Activated naive CD8-positive, alpha-beta T cell treated with anti-CD3 and anti-CD28 coated beads, Interleukin-2, amount 50 U/mL, for 16 hours (primary cell): ENCODE data around the gene TUBB4B.

Experiments used
- DNase-seq: peaks from one replicate; pipeline ENCODE4 v3.0.0-alpha.2; 2020; ENCODE audit warnings: low read depth, low spot score

The TUBB4B gene

DNA sequence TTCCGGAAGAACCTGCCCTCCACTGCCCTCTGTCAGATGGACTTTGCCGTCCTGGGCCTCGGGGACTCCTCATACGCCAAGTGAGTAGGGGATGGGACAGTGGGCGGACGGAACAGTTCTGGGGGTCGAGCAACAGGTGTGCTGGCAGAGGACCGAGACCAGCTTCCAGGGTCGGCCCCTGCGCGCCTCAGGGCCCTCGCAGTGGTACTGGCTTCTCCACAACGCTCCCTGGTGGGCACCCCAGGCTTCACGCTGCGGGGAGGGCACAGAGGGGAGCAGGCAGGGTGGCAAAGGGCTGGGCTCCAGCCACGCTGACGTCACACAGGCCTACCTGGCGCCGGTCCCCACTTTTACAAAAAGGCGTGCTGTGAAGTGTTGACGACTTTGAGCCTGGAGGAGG lies 28.6 kb upstream of the TUBB4B start:
- DNase-seq: no peak

DNA sequence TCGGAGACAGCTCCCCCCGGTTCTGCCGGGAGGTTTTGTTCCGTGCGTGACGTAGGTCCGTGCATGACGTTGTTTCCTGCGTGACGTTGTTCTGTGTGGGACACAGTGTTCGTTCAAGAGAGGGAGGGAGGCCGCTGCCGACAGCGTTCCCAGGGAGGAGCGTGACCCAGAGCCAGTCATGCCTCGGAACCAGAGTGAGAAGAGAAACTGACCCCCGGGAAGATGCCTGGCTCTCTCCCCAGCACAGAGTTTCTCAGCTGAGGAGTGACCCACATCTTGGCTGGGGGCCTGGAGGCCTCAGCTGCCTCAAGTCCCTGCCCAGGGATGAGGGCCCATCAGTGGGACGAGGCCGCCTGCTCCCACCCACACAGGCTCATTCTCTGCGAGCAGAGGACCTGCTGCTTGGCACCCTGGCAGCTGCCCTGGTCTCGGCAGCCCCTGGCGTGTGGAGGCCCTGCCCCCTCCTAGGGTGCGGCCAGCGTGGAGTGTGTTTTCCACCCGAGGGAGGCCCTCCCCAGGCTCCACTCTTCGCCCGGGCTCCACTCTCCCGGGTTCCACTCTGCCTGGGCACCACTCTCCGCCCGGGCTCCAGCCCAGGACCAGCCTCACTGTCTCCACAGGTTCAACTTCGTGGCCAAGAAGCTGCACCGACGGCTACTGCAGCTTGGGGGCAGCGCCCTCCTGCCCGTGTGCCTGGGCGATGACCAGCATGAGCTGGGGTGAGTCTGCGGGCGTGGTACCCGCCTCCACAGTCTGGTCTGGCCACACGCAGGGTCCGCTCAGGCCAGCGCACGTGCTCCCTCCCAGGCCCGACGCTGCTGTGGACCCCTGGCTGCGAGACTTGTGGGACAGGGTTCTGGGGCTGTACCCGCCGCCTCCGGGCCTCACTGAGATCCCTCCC lies 27.7 kb upstream of the TUBB4B start:
- DNase-seq: no peak

DNA sequence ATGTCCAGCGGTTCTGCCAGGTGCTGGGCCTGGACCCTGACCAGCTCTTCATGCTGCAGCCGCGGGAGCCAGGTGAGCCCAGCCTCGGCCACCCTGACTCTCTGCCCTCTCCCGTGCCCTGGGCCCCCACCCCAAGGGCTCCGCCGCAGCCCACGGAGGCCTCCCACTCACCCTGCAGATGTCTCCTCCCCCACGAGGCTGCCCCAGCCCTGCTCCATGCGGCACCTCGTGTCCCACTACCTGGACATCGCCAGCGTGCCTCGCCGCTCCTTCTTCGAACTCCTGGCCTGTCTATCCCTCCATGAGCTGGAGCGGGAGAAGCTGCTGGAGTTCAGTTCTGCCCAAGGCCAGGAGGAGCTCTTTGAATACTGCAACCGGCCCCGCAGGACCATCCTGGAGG lies 26.5 kb upstream of the TUBB4B start:
- no peak for DNase-seq

DNA sequence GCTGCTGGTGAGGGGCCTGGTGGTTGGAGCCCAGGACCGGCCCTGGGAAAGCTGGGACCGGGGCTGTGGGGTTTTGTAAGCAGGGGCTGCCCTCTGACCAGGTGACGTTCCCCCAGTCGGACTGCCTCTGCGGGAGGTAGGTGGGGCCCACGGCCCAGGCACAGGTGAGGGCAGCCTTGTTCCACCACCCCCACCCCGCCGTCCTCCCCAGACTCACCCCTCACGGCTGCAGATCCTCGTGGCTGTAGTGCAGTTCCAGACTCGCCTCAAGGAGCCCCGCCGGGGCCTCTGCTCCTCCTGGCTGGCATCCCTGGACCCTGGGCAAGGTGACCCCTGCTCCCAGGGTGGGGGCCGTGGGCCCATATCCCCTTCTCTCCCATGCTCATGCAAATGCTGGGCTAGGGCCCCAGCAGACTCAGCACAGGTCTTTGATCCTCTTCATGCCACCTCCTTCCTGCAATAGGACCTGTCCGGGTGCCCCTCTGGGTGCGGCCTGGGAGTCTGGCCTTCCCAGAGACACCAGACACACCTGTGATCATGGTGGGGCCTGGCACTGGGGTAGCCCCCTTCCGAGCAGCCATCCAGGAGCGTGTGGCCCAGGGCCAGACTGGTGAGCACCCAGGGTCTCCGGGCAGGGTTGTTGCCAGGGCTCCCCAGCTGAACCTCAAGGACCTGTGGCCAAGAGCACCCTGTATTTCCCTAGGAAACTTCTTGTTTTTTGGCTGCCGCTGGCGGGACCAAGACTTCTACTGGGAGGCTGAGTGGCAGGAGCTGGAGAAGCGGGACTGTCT lies 25.7 kb upstream of the TUBB4B start:
- no peak for DNase-seq

DNA sequence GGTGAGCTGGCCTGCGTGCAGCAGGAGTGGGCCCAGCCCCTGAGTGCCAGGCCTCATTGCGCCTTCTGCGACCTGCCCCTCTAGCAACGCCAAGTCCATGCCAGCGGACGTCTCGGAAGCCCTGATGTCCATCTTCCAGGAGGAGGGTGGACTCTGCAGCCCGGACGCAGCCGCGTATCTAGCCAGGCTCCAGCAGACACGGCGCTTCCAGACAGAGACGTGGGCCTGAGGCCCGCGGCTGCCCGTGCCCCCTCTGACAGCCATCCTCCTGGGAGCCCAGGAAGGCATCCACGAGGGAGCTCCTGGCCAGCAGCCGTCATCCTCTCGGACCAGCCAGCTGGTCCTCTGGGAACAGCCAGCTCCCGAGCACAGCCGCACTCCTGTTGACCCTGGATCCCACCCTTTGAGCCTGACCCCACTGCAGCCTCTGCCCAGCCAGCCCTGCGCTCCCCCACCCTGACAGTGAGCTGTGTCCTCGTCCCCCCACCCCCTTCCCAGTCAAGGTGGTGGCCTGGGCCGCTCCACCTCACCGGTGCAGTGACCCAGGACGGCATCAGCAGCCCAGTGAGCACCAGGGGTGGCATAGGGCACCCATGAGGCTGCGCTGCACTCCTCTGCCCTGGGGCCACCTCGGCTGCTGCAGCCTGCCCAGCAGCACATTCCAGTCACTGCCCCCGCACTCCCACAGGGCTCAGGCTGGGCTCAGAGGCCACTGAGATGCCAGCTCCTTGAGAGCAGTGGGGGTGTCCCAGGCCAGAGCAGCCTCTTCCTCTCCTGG lies 24.7 kb upstream of the TUBB4B start:
- DNase-seq: no peak

DNA sequence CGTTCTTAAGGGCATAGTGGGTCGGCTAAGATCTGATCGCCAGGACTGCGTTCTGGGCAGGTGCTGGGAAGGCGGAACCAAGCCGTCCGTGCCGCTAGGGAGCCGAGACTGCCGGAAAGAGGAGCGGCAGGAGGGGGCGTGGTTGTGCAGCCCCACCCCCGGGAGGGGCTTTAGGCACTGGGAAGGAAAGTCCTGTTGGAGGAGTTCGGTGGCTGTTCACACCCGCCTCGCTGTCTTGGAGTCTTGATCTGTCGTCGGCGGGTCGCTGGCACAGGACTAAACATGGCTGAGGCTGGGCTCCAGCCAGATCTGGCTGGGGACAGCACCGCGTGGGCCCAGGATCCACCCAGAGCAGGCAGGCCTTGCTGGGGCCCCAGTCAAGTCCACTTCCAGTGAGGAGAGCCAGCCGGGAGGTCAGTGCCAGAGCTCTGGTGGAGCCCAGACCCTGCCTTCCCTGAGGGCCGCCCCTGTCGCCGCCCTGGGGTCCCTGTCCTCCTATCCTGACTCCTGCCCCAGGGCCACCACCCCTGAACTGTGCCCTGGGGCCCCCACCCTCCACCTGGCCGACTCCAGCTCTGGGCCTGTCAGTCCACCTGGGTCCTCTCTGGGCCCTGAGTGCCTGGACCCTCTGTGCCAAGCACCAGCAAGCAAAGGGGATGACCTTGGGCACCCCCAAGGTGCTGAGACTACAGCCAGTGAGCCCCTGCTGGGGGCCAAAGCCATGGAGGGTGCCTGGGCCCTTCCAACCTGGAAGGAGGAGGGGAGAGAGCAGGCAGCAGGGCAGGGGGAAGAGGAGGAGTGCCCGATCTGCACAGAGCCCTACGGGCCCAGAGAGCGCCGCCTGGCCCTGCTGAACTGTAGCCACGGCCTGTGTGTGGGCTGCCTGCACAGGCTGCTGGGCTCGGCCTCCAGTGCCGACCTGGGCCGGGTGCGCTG lies 23.5 kb upstream of the TUBB4B start:
- no peak for DNase-seq

DNA sequence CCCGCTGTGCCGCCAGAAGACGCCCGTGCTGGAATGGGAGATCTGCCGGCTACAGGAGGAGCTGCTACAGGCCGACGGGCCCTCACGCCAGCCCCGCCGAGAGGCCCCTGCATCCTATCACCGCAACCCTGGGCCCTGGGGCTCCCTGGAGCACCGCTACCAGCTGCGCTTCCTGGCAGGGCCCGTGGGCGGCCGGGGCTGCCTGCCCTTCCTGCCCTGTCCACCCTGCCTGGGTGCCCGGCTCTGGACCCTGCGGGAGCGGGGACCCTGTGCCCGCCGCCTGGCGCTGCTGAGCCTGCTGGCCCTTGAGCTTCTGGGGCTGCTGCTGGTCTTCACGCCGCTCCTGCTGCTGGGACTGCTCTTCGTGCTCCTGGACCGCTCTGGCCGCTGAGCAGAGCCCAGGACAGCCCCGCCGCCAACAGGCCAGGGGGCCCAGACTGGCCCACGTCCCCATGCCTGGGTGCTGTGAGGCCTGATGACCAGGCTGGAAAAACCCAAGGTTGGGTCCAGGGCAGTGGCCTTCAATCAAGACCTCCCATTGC lies 22.8 kb upstream of the TUBB4B start:
- DNase-seq: no peak

DNA sequence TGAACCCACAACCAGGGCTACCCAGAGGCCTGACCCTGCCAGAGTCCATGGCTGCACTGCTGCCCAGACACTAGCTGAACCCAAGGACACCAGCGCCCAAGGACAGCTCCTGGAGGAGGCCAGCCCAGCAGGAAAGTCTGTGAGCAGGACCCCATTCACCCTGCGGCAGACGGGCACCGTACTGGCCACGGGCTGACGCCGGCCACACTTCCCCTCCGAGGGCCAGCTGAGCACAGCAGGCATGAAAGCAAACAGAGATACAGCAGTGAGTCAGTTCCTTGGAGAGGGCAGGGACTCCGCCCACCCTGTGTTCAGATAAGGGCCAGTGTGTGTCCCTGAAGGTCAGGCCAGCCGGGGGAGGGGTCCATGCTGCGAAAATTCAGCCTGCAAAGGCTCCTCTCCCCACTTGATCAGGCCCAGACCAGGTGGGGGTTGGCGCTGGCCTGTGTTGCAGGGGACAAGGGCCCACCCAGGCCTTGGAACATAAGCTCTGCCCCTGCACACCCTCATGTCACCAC lies 22.3 kb upstream of the TUBB4B start:
- no peak for DNase-seq

DNA sequence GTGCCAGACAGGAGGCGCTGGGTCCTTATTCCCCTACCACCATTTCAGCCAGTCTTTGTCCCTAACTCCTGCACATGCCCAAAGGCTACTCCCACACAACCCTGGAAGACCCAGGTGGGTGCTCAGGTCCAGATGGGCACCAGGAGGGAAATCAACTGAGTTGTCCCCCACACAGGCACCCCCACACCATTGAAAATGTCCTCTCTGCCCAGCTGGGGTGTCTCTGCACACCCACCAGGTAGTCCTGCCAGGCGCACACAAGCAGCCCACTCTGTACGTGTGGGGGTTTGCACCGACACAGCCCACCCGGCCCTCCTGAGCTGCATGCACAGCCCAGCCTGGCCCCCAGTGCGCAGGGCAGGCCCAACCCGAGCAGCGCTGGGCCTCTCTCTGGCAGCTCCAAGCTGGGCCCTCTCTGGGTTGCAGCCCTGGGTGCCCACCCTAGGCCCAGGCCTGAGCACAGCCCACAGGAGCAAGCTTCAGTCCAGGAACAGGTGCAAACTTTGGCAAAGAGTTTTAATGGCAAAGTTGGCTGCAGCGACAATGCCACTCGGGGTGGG lies 21.2 kb upstream of the TUBB4B start:
- no peak for DNase-seq

DNA sequence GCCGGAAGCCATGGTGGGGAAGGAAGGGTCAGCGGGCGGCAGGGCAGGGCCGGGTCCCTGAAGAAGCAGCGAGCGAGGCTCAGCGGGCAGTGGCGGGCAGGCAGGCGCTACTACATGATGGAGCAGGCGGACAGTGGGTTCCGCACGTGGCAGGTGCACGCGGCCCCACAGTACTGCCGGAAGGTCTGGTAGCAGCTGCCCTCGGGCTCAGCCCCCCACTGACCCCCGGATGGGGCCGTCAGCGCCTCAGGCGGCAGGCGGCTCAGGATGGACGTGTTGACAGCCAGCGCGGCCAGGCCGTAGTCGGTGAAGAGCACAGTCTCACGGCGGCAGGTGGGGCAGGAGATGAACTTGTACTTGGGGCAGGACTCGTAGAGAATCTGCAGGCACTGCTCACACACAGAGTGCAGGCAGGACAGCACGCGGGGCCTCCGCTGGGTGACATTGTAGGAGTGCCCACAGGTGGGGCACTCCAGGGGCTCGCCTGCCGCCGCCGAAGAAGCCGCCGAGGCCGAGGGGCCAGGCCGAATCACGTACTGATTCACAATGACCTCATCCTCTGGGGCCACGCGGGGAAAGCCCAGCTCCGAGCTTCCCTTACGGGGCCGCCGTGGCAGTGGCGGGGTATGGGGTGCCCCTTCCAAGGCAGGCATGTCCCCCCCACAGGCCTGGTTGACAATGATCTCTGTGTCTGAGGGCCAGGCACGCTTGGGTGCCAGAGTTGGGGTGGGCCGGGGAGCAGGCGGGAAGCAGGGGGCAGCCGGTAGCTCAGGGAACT lies 20.6 kb upstream of the TUBB4B start:
- no peak for DNase-seq

DNA sequence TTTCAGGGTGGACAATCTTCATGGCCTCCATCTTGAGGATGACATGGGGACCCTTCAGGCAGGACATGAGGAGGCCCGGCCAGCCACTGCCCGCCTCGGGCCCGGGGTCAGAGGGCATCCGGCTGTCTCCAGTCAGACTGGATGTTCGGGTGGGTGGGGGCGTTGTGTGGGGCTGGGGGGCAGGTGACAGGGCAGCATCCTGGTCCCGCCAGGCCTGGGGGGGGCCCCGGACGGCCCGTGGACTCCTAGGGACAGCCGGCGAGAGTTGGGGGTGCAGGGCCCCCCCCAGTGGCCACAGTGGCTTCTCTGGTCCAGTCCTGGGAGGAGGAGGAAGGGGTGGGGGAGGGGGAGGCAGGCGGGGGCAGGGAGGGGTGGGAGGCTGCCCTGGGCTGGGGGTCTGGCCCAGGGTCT lies 20.0 kb upstream of the TUBB4B start:
- DNase-seq: no peak

DNA sequence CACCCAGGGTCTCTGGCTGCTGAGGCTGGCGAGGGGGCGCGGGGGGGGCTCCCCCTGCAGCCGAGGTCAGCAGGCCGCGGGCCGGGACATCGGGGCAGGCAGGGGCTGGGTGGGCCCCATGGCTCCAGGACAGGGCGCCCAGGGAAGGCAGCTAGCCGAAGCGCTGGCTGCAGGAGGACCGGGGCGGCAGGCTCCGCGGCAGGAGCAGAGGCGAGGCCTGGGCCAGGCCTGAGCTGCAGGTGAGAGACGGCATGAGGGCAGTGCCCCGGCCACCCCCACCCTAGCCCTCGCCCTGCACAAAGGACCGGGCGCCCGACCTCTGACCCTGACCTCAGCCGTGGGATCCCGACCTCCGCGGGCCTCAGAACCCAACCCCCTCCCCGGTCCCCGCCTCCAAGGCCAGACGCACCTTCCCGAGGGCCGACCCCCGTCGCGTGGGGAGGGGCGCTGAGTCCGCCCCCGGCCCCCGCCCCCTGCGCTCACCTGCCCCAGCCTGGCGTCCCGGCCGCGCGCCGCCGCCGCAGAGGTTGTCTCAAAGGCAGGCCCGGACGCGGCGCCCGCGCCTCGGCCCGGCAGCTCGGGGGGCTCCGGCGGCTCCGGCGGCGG lies 19.5 kb upstream of the TUBB4B start:
- DNase-seq: no peak

DNA sequence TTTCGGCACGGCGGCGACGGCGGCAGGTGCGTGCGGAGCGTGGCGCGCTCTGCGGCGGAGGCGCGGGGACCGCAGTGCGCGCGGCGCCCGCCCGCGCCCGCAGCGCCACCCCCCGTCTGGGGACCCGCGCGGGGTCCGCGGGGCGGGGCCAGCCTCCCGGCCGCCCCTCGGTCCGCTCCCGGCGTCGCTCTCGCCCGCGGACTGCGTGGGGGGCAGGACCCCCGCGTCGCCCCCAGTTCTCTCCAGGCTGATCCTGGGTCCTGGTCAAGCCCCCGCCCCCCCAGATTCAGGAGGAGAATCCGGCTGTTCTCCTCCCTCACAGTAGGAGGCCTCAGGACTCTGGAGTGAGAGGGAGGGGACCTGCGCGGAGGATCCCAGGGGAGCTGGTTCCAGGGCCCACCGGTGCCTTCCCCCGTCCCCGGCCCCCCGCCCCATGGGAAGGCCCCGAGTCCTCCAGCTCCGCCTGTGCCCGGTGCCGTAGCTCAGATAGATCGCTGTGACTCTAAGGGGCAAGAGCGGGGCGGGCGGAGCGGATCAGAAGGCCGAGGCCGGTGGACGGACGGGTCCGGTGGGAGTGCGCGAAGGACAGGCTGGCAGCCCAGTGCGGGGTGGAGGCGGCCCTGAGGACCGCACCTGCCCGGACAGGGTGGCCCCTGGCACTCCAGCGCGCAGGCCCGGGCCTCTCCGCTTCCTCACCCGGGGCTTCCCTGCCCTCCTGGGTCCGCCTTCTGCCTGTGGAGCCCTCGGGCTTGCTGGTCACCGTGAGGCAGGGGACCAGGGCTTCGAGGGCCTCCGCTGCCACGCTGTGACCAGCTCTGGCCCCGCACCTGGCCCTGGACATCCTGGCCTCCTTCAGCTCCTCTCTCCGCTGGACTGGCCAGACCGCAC lies 18.7 kb upstream of the TUBB4B start, which contains the start of gene RNF208:
Gene RNF208 (minus strand): TSS at position 51 of the 888 bp plus-strand sequence. CDS start 1,028 bp downstream, outside the sequence.
- DNase-seq: no peak

DNA sequence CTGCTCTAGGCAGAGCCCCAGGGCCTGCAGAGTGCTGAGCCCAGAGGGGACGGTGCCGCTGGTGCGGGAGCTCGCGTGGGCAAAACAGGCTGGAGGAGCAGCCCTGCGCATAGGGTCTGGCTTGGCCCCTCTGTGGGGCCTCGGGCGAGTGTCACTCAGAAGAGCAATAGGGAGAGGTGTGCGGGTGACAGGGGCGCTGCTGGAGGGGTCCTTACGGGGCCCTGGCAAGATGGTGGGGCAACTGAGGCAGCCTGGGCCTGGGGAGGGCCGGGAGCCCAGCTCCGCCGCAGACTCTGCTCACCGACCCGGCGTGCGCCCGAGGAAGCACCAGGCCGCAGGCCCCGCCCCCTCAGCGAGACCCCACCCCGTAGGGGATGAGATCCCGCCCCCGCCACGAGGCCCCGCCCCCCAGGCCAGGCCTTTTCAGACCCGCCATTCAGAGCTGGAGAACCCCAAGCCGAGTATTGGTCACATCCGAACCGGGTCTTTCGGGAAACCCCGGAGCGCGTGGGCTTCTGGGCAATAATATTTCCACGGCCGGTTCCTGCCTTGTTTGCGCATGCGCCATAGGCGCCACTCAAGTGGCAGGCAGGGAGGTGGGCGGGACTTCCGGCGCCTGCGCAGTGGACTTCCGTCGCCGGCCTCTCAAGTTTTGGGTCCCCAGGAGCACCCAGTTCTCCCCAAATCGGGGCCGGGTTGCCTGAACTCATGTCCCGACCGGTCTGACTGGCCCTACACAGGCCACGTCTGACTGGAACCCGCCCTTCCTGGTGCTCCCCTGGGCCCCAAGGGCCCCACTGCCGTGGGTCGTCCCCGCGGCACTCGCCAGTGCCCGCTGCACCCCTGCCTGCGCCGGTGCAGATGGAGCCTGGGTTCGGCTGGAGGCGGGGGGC lies 17.8 kb upstream of the TUBB4B start:
- DNase-seq: peak; percentile 96

DNA sequence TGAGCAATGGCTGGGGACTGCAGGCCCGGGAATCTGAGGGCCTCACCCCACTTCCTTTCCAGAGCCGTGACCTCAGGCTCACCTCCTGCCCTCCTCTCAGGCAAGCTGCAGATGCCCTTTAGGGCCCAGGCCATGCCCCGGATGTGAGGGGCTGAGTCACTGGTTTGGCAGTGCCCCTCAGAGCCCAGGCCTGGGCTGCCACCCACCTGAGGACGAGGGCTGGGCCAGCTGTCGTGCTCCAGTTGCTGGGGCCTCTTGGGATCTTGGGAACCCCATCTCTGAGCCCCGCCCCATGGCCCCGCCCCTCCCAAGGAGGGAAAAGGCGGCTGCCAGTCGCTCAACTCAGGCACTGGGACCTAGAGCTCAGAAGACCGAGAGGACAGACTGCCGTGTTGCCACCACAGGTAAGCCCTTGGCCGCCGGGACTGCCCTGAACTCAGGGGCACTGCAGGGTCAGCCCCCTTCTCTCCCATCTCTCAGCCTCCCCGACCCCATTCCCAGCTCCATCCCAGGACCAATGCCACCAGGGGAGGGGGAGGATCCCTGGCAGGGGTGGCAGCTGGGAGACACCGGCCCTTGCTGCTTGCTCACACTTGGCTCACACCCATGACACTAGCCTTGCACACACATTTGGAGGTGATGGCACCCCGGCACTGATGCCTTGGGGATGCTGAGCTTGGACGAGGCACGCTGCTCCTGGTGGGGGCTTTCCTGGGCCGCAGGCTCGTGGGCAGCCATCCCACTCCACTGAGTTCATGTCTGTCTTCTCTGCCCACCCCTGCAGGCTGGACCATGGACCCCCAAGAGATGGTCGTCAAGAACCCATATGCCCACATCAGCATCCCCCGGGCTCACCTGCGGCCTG lies 16.0 kb upstream of the TUBB4B start, which contains the start of gene CYSRT1:
Gene CYSRT1 (plus strand): TSS at position 345 of the 865 bp plus-strand sequence. CDS start 448 bp downstream, at position 793.
- no peak for DNase-seq
